NOMO-1 treated with dmso at 0.1 percent for 144 hours (cell line): ENCODE results near the gene FAM13A.

Source experiments
- DNase-seq: peaks from one replicate; lab custom pipeline; 2025; ENCODE audit not compliant: unreplicated experiment; lab: John Stamatoyannopoulos, UW

The FAM13A gene

GRCh38 chr4:88792821-88793220, 264.2 kb downstream of the FAM13A start:
- DNase-seq = no peak

GRCh38 chr4:88792268-88792781, 264.7 kb downstream of the FAM13A start:
- no peak for DNase-seq

GRCh38 chr4:88791274-88791673, 265.7 kb downstream of the FAM13A start:
- no peak for DNase-seq

GRCh38 chr4:88788895-88789294, 268.1 kb downstream of the FAM13A start:
- no peak for DNase-seq

- no peak for DNase-seq
Measured at GRCh38 chr4:88788424-88788823, 268.6 kb downstream of the FAM13A start.

- no peak for DNase-seq
Measured at GRCh38 chr4:88786011-88786410, 271.0 kb downstream of the FAM13A start.

GRCh38 chr4:88780389-88780788, 276.6 kb downstream of the FAM13A start:
- DNase-seq = no peak

- no peak for DNase-seq
Measured at GRCh38 chr4:88779431-88779830, 277.6 kb downstream of the FAM13A start.

GRCh38 chr4:88775529-88775928, 281.5 kb downstream of the FAM13A start:
- no peak for DNase-seq

GRCh38 chr4:88775026-88775425, 282.0 kb downstream of the FAM13A start:
- DNase-seq = no peak

GRCh38 chr4:88771883-88772450, 285.0 kb downstream of the FAM13A start:
- DNase-seq = no peak

GRCh38 chr4:88765729-88766128, 291.3 kb downstream of the FAM13A start:
- DNase-seq = no peak

GRCh38 chr4:88763075-88763474, 293.9 kb downstream of the FAM13A start:
- no peak for DNase-seq

- no peak for DNase-seq
Measured at GRCh38 chr4:88761861-88762523, 295.0 kb downstream of the FAM13A start.

GRCh38 chr4:88761342-88761741, 295.6 kb downstream of the FAM13A start:
- no peak for DNase-seq

GRCh38 chr4:88759895-88760290, 297.1 kb downstream of the FAM13A start:
- no peak for DNase-seq

GRCh38 chr4:88759039-88759894, 297.7 kb downstream of the FAM13A start:
- DNase-seq = no peak

- no peak for DNase-seq
Measured at GRCh38 chr4:88758264-88758663, 298.7 kb downstream of the FAM13A start.

GRCh38 chr4:88757776-88758175, 299.2 kb downstream of the FAM13A start:
- no peak for DNase-seq

GRCh38 chr4:88757067-88757466, 299.9 kb downstream of the FAM13A start:
- no peak for DNase-seq

- DNase-seq = peak; percentile 70
Measured at GRCh38 chr4:88756149-88756548, 300.8 kb downstream of the FAM13A start.

GRCh38 chr4:88755454-88755853, 301.5 kb downstream of the FAM13A start:
- no peak for DNase-seq
